ENCODE results near the gene SMIM8. TPM values are rescaled to one million over a fixed set of nuclear protein-coding genes. Genes with fewer than 3 reads are reported as not detected.

SMIM8 gene
- total RNA-seq, 2 donors from 2014 or later = 11.6 to 13.3 TPM

GRCh38 chr6:87277123-87277522 is 45.3 kb upstream of the SMIM8 start:
- H3K27ac Mint-ChIP-seq = no peak overlapping the region

DNA sequence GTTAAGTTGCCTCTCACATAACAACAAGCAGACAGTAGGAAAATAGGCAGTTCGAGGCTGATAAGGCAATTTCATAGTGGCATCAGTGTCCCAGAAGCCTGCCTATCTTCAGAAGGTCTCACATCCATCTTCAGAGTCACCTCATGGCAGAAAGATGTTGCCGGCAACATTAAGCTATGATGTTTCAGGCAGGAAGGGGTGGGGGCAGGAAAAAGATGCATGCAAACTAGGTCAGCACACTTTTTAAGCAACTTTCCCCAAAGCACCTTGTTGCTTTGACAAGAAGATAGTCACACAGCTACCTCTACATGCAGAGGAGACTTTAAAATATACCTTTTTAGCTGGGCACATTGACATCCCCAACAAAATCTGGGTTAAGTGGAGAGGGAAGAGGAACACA is 43.2 kb upstream of the SMIM8 start:
- H3K4me3 Mint-ChIP-seq = no peak overlapping the region
- no peaks in the 10 kb centered on the region for H3K4me1 Mint-ChIP-seq
- TF ChIP-seq, protein P1, sequence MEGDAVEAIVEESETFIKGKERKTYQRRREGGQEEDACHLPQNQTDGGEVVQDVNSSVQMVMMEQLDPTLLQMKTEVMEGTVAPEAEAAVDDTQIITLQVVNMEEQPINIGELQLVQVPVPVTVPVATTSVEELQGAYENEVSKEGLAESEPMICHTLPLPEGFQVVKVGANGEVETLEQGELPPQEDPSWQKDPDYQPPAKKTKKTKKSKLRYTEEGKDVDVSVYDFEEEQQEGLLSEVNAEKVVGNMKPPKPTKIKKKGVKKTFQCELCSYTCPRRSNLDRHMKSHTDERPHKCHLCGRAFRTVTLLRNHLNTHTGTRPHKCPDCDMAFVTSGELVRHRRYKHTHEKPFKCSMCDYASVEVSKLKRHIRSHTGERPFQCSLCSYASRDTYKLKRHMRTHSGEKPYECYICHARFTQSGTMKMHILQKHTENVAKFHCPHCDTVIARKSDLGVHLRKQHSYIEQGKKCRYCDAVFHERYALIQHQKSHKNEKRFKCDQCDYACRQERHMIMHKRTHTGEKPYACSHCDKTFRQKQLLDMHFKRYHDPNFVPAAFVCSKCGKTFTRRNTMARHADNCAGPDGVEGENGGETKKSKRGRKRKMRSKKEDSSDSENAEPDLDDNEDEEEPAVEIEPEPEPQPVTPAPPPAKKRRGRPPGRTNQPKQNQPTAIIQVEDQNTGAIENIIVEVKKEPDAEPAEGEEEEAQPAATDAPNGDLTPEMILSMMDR (conservative IDR thresholded peaks at IDR 0.05) = no peak
- no peaks in the 10 kb centered on the region for H3K4me1 ChIP-seq (ENCODE audit: control insufficient read depth, insufficient read depth, low read length)
- no peaks in the 10 kb centered on the region for H3K27me3 ChIP-seq (ENCODE audit: control insufficient read depth, insufficient read depth, low read length, poor library complexity, severe bottlenecking)
- no peak for DNase-seq
- no peak overlapping the region for H3K4me3 ChIP-seq (ENCODE audit: low read length)
- H3K27ac Mint-ChIP-seq = no peak overlapping the region
- H3K36me3 Mint-ChIP-seq (ENCODE audit: low read depth) = no peaks in the 10 kb centered on the region
- H3K27ac ChIP-seq (ENCODE audit: low read depth, low read length) = no peak overlapping the region
- WGBS, 2 experiments (ENCODE audit: insufficient coverage in 1 of 2, insufficient read length in 1 of 2) = 96 to 100% methylated on average over 1 to 2 of the region's 2 CpGs
- H3K36me3 ChIP-seq (ENCODE audit: control insufficient read depth, insufficient read depth, low read length) = no peaks in the 10 kb centered on the region
- H3K9me3 ChIP-seq (ENCODE audit: control insufficient read depth, low read length) = no peaks in the 10 kb centered on the region
- no peaks in the 10 kb centered on the region for H3K9me3 Mint-ChIP-seq
- no peak overlapping the region for H3K9ac ChIP-seq (ENCODE audit: extremely low read depth, low read length, poor library complexity, severe bottlenecking)
- H3K27me3 Mint-ChIP-seq (ENCODE audit: insufficient read depth) = no peaks in the 10 kb centered on the region

More at GRCh38 chr6:87277123-87277522, 45.3 kb upstream of the SMIM8 start:
- TF ChIP-seq, protein P1 (conservative IDR thresholded peaks at IDR 0.05) = peak; percentile 42
- Mint-ChIP-seq H3K36me3 (ENCODE audit: low read depth) (no peaks in the 10 kb centered on the region), H3K9me3 (no peaks in the 10 kb centered on the region), H3K27me3 (ENCODE audit: insufficient read depth) (no peaks in the 10 kb centered on the region), H3K4me1 (no peaks in the 10 kb centered on the region), H3K4me3 (no peak overlapping the region)
- no peak for DNase-seq
- Histone ChIP-seq H3K27me3 (ENCODE audit: control insufficient read depth, insufficient read depth, low read length, poor library complexity, severe bottlenecking) (no peaks in the 10 kb centered on the region), H3K9ac (ENCODE audit: extremely low read depth, low read length, poor library complexity, severe bottlenecking) (no peak overlapping the region), H3K9me3 (ENCODE audit: control insufficient read depth, low read length) (no peaks in the 10 kb centered on the region), H3K36me3 (ENCODE audit: control insufficient read depth, insufficient read depth, low read length) (no peaks in the 10 kb centered on the region), H3K27ac (ENCODE audit: low read depth, low read length) (no peak overlapping the region), H3K4me1 (ENCODE audit: control insufficient read depth, insufficient read depth, low read length) (no peaks in the 10 kb centered on the region), H3K4me3 (ENCODE audit: low read length) (no peak overlapping the region)

- no peaks in the 10 kb centered on the region for H3K9me3 ChIP-seq (ENCODE audit: control insufficient read depth, low read length)
- no peak overlapping the region for H3K27ac ChIP-seq (ENCODE audit: low read depth, low read length)
- 97 to 100% methylated on average over 1 of the region's 1 CpG for WGBS, 2 experiments (ENCODE audit: insufficient coverage in 1 of 2, insufficient read length in 1 of 2)
- Mint-ChIP-seq H3K4me1 (no peaks in the 10 kb centered on the region), H3K27ac (no peak overlapping the region), H3K27me3 (ENCODE audit: insufficient read depth) (no peaks in the 10 kb centered on the region), H3K4me3 (no peak overlapping the region), H3K9me3 (no peaks in the 10 kb centered on the region), H3K36me3 (ENCODE audit: low read depth) (no peaks in the 10 kb centered on the region)
- H3K27me3 ChIP-seq (ENCODE audit: control insufficient read depth, insufficient read depth, low read length, poor library complexity, severe bottlenecking) = no peaks in the 10 kb centered on the region
- no peaks in the 10 kb centered on the region for H3K4me1 ChIP-seq (ENCODE audit: control insufficient read depth, insufficient read depth, low read length)
- no peak overlapping the region for H3K9ac ChIP-seq (ENCODE audit: extremely low read depth, low read length, poor library complexity, severe bottlenecking)
- TF ChIP-seq, protein P1 (conservative IDR thresholded peaks at IDR 0.05) = no peak
- H3K4me3 ChIP-seq (ENCODE audit: low read length) = no peak overlapping the region
- H3K36me3 ChIP-seq (ENCODE audit: control insufficient read depth, insufficient read depth, low read length) = no peaks in the 10 kb centered on the region
- DNase-seq = no peak
Measured at GRCh38 chr6:87281426-87281825, 41.0 kb upstream of the SMIM8 start.
